ENCODE data around the gene IFI35.
"Not testable (repeated sequence)": the region's sequence is repeated elsewhere in the genome, so short reads cannot be mapped to it uniquely, and the experiment has no call there.

IFI35 gene

DNA sequence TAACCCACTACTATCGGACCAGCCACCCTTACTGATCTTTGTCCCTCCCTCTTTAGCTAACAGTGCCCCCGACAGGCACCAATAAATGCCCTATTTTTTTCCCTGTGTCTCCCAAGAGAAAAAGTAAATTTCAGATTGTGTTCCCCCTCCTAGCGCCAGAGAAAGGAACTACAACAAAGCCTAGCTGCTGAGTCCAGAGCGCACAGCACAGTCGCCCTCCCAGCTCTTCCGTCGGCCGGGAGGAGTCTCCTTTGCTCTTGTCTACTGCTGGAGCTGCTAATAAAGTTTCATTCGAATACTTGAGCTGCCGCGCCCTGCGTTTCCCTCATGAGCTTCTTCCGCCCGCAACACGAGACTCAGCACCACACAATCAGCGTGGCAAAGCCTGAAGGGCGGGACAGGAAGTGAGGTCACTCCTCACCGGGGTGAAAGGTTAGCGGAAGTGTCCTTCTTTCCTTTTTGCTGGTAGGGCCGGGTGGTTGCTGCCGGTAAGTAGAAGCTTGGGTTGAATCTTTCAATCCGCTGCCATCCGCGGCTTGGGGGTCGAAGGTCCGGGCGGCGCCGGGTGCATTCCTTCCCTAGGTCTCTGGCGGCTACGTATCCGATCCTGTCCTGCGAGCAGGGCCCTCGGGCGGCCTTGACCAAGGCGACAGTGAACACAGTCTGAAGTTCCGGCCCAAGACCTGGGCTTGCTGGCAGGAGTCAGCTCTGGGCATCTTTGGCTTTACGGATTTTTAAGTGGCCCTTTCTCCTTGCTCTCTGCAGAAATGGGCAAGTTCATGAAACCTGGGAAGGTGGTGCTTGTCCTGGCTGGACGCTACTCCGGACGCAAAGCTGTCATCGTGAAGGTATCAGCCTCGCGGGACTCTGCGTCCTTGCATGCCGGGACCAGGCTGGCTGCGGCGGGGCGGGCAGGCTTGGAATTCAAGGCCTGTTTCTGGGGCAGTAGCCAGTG is 8.3 kb upstream of the IFI35 start, which contains the start of gene RPL27:
TSS of gene RPL27 (plus strand) at position 436 of the 955 bp plus-strand sequence. CDS start at position 768, 332 bp downstream.
- DNase-seq: peak; percentile 99

DNA sequence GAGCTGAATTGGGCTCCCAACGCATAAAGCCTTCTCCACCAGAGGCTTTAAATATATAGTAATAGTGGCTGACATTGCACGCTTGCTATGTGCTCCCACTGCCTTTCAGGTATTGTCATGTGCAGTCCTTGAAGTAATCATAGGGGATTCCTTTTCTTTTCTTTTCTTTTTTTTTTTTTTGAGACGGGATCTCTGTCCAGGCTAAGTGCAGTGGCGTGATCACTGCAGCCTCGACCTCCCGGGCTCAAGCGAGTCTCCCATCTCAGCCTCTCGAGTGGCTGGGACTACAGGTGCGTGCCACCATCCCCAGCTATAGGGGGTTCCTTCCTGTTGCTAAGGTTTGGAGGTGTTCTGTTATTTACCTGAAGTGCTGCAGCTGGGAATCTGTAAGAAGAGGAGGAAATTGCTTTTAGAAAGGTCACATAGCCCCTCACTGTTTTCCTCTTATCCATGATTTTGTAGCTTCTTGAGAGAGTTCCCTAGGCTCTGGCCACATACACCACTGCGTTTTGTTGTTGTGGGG is 7.5 kb upstream of the IFI35 start:
- DNase-seq: no peak

DNA sequence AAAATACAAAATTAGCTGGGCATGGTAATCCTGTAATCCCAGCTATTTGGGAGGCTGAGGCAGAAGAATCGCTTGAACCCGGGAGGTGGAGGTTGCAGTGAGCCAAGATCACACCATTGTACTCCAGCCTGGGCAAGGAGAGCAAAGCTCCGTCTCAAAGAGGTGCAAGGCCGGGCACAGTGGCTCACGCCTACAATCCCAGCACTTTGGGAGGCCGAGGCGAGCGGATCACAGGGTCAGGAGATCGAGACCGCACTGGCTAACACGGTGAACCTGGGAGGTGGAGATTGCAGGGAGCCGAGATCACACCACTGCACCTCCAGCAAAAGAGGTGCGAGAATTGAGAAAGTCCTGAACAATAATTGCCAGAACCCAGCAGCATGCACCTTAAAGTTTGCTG is 5.7 kb upstream of the IFI35 start:
- DNase-seq: not testable (repeated sequence)

DNA sequence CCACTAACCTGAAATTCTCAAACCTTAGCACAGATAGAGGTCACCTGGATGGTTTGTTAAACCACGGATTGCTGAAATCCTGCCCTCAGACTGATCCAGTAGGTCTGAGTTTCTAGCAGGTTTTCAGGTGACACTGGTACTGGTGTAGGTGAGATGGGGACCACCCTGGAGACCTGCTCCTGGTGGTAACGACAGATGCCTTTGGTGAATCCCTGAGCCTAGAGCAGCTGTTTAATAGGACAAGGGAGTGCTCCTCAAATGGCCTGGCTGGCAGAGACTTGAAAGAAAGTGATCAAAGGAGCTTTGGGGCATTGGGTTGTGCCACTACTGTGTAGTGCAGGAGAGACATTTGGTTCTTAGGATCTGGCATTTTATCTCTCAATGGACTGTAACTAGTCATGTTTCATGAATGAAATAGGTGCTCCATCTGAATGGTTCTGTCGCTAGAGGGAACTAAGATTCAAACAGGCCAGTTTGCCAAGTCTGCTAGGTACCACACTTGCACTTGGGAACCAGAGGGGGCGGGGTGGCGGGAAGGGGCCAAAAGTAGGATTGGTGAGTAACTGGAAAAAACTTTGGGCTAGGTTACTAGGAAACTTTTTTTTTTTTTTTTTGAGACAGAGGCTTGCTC is 2.9 kb upstream of the IFI35 start:
- DNase-seq: no peak

DNA sequence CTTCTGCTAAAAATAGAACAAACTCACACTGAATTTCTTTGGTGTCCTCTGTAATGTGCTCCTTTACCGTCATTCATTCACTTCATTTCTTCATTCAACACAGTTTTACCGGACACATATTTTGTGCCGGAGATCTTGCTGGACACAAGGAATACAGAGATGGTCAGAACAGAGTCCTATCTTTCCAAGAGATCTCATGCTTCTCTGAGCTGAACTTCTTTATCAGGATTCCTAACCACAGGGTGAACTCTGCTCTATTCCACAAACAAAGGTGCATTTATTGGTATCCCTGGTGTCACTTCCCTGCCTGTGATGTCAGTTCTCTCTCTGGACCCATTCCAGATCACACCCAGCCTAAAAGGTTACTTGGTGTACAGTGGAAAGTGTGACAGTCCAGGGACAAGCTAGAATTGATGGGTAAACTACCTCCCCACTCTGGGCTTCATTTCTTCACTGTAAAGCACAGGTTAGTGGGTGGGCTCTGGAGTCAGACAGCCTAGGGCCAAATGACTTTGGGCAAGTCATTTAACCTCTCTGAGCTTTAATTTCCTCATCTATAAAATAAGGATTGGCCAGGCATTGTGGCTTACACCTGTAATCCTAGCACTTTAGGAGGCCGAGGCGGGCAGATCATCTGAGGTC is 4.2 kb downstream of the IFI35 start:
- DNase-seq: no peak

DNA sequence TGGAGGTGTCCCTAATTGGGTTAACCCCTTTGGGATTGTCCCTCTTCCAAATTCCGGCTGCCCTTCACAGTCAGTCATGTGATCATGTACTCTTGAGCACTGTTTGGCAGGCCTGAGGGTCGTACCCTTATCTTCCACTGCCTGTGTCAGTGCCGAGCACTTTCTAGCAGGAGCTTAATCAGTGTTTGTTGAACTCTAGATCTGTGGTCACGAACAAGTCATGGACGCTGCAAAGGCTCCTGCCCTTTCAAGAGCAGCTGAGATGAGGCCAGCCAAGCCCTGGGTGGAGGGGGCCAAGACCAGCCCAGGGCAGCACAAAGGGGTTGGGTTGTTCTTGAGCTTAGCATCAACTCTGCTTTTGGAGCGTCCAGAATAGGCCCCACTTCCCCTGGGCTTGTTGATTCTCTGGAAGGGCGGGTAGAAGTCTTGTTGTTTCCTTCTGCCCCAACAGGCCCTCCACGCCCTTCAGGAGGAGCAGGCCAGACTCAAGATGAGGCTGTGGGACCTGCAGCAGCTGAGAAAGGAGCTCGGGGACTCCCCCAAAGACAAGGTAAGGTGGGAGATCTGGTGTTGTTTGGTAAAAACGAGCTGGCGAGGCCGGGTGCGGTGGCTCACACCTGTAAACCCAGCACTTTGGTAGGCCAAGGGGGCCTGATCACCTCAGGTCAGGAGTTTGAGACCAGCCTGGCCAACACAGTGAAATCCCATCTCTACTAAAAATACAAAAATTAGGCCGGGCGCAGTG is 5.3 kb downstream of the IFI35 start:
- DNase-seq: no peak

DNA sequence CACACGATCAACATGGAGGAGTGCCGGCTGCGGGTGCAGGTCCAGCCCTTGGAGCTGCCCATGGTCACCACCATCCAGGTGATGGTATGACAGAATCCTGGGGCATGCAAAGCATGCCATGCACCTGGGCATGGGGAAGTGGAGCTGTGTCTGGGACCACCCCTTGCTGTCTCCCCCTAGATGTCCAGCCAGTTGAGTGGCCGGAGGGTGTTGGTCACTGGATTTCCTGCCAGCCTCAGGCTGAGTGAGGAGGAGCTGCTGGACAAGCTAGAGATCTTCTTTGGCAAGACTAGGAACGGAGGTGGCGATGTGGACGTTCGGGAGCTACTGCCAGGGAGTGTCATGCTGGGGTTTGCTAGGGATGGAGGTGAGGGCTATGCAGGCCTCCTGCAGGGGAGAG is 6.7 kb downstream of the IFI35 start:
- no peak for DNase-seq

DNA sequence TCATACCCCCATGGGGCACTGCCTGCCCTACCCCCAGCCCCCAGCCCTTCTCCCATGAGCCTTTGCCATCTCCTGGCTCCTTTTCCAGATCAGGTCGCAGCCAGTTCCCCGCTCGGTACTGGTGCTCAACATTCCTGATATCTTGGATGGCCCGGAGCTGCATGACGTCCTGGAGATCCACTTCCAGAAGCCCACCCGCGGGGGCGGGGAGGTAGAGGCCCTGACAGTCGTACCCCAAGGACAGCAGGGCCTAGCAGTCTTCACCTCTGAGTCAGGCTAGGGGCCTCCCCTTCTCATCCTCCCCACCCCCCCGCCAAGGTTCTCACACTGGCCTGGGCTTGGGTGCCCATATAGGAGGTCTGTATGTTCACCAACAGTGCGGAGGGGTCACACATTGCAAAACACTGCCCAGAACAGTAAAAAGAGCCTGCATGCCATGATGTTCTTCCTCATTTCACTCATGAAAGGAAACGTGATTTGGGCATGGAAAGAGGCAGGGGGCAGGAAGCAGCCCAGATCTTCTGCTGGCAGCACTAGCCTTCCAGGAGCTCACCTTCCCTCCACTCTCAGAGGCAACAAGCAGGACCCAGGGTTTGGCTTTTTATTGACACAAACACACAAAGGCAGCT is 7.5 kb downstream of the IFI35 start:
- DNase-seq: no peak

DNA sequence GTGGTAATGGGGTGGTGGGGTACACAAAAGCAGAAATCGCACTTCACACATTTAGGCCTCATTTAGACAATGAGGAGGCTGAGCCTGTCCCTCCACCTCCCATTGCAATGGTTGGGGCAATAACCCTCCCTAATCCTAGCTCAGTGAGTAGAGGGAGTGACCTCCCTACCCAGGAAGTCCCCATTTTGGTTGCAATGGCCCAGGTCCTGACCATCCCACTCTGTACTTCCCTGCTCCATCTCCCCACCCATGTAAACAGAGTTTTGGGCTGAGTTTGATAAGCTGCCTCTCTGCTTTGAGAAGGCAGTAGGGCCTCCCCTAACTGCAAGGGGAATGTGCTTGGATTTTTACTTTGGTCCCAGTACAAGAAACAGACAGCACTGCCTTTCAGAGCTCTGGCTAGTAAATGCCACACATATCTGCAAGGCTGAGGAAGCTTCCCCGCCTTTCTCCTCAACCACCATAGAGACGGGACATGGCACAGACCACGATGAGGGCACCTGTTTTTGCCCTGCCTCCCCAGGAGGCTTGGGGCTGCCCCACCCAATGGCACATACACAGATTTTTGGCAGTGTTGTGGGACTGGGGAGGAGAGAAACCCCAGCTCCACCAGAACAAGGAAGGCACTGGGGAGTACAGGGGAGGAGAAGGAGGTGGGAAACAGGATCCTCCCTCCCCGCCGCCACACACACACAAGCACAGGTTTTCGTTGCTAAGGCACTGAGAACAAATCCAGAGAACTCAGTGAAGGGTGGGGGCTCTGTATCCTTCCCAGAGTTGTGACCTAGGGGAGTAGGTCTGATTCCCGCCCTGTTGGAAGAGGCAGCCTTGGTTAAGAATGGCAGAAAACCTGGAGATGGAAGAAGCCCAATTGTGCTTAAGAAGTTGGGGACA is 8.3 kb downstream of the IFI35 start:
- no peak for DNase-seq

DNA sequence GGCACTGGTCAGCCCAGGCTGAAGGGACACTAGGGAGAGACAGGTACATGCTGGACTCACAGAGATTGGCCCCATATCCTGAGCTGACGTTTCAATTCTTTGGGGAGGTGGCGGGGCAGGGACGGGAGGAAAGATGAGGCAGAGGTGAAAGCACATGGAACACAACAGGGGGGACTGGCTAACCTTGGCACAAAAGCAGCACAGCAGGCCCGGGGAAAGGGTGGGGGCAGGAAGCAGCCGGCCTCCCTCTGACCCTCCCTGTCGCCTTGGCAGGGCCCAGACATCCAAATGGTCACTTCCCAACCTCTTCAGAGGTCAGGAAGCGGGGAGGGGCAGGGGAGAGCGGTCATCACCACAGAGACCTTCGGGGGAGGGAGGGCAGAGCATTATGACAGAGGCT is 9.0 kb downstream of the IFI35 start:
- no peak for DNase-seq

DNA sequence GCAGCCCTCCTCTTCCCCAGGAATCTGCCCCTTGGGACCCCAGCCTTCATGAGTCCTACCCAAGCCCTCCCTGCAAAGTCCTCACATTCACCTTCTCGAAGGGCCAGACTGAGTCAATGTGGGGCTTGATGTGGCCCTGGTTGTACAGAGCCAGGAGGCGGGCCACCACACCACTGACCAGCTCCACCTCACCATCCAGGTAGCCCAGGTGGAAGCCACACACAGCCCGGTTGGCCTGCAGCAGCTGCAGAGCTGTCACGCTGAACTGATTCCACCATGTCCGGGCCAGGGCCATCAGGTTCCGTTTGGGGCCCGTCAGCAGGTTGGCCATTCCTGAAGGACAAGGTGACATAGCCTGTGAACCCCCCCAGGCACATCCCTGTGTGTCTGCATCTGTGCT is 9.6 kb downstream of the IFI35 start:
- DNase-seq: no peak

DNA sequence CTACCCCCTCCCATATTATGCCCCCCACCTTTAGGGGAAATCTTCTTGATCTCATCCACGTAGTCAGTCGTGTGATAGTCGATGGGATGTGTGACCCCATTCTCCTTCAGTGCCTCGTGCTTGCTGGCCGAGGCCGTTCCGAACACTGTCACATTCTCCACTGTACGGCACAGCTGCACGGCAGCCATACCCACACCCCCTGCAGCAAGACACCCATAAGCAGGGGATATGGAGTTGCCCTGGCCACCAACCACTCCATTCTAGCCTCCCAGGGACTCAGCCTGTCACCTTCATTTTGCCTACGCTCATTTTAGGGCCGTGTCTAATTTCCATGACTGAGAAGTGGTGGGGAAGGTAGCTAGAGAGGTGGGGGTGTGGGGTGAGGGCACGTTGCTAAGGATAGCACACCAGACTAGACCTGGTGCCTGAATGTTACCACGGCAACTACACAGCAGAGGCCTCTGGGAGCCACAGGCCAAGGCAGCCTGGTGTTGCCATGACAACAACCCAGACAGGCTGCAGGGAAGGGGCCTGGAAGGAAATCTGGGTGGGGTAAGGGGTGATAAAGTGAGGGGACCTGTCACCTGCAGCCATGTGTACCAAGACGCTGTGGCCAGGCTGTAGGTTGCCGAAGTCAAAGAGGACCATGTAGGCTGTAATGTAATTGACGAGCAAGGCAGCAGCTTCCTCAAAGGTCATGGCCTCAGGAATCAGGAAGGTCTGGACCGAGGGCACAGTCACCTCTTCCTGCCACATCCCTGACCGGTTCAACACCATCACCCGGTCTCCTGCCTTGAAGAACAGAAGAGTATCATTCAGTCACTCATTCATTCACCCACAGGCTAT is 11.6 kb downstream of the IFI35 start:
- DNase-seq: no peak

DNA sequence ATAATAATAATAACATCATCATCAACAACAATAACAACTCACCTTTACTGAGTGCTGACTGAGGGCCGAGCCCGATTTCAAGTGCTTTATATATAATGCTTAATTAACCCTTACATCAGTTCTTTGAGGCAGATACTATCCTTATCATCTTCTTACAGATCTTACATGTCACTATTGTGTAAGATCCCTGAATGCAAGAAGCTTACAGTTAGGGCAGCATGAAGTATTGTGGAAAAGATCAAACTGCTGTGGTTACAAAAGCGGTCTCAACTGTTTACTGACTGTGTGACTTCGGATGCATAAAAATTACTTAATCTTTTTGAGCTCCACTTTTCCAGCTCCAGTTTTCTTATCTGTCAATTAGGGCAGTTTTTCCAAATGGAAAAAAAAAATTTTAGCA is 12.3 kb downstream of the IFI35 start:
- no peak for DNase-seq

DNA sequence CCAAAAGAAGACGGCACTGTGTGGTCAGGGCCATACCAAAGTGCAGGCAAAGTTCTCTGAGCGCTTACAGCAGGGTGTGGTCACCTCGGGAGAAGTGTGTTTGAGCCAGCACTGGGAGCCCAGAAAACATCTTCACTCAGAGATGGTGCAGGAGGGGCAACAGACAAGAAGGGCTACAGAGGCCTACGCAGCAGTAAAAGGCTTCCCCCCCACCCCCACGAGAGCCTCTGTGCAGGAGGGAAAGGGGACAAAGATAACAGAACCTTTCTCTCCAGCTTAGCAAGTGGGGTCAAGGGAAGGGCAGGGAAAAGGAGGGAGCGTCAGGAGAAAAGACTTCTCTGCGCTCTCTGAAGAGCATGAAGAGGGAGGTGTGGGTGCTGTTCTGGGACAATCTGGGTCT is 12.8 kb downstream of the IFI35 start:
- no peak for DNase-seq

DNA sequence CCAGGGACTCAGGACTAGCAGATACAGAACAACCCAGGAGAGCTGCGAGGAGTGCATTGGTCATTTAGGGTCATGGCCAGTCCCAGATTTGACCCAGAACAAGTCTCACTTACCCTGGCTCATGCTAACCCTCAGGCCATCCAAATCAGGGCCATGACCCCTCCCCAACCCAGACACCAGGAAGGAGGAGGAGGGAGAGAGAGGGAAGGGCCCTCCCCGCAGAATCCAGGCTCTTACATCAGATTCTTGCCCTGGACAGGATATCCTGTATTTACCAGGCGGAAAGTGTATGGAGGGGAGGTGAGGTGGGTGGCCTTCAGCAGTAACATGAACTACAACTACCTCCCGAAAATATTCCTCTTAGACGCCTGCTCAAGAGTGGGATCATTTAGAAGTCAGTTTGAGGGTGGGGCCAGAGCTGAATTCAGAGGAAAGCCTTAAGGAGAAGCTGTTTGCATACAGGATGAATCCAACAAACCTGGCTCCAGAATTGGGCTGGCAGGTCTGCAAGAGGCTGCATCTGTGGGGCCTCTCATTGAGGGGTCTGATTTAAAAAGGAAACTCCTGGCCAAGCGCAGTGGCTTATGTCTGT is 13.5 kb downstream of the IFI35 start:
- no peak for DNase-seq

DNA sequence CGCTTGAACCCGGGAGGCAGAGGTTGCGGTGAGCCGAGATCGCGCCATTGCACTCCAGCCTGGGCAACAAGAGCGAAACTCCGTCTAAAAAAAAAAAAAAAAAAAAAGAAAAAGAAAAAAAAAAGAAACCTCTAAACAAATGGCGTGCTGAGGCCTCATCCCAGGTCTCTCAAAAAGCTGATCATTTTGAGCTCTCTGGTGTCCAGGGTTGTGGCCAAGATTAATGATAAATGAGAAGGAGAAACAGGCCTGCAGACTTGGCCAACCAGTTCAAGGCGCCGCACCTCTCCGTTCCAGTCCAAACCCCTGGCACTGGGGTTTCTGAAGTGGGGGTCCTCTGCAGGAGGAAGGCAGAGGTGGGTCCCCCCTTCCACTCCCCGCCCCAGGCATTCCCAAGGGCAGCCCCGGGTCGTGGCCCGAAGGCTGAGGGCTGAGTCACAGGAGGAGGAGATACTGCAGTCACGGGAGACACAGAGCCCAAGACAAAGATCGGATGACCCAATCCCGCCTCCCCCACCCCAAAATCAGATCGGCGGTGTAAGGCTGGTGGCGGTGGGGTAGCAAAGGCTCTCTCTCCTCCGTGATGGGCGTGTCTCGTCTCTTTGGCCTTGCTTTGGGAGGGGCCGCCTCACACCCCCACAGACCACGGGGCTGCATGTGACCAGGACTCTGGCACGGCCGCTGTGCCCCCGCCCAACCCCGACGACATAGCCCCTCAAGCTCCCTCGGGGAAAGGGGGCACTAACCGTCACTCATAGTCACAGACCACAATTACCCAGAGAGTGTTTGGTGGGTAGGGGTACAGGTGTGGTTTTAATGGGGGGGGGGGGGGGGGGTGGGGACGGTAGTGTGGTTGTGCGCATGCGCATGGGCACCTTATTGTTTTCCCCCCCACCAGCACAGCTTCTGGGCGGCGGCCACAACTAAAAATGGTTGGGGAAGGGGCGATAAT is 14.5 kb downstream of the IFI35 start:
- no peak for DNase-seq

DNA sequence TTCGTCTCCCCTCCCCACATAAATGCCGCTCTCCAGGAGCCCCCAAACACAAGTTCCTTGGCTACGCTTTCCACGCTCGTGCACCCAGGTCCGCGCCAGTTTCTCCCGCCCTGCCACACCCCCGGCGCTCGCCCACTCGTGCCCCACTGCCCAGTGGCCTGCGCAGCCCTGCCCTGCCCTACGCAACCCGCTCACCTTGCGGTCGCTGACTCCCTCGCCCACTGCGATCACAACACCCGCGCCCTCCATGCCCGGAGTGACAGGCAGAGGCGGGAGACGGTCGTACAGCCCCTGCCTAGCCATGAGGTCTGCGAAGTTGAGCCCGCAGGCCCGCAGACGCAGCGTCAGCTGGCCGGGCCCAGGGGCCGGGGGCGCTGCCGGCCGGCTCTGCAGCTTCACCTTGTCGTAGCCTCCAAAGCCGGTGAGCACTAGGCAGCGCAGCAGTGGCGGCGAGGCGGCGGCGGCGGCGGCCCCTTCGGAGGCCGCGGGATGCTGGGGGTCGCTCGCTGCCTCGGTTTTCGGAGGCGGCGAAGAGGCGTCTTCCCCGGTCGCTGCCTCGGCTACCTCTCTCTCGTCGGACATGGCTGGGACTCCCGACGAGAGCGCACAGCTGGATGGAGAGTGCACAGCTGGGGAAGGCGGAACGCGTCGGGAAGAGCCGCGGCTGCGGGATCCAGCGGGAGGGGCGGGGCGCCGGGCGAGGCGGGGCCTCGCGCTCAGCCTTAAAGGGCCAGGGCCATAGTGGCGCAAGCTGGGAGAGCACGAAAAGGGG is 15.3 kb downstream of the IFI35 start, which contains the start of gene VAT1:
TSS of gene VAT1 (minus strand) at position 645 of the 772 bp plus-strand sequence. CDS start at position 582, 63 bp downstream.
- DNase-seq: peak; percentile 55

Data from NCI-H1694 treated with DMSO at 0.1 percent for 48 hours (cell line).